Measurements from ENCODE around the gene EGF.

DNA sequence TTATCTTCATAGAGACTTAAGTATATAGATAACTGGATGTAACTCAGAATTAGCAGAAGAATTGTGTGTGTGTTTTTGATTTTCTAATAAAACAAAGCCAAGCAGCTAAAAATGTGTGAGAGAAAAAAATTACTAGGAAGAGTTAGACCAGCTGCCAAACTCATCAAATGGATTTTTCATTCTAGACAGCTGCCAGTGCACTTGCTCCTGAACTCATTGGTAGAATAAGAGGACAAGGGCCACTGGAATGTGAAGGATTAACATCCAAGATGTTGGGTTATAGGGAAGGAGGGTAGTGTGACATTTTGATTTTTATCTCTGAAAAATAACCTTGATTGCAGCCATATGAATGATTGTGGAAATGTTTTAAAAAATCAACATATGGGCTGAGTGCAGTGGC is 49.7 kb downstream of the EGF start:
- TF ChIP-seq, protein P1, sequence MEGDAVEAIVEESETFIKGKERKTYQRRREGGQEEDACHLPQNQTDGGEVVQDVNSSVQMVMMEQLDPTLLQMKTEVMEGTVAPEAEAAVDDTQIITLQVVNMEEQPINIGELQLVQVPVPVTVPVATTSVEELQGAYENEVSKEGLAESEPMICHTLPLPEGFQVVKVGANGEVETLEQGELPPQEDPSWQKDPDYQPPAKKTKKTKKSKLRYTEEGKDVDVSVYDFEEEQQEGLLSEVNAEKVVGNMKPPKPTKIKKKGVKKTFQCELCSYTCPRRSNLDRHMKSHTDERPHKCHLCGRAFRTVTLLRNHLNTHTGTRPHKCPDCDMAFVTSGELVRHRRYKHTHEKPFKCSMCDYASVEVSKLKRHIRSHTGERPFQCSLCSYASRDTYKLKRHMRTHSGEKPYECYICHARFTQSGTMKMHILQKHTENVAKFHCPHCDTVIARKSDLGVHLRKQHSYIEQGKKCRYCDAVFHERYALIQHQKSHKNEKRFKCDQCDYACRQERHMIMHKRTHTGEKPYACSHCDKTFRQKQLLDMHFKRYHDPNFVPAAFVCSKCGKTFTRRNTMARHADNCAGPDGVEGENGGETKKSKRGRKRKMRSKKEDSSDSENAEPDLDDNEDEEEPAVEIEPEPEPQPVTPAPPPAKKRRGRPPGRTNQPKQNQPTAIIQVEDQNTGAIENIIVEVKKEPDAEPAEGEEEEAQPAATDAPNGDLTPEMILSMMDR (tag by site-specific recombination; IDR thresholded peaks at IDR 0.05) = no peak
- no peak for TF ChIP-seq ZNF37A (tag by site-specific recombination; IDR thresholded peaks at IDR 0.05)
- TF ChIP-seq BCL11A (tag by site-specific recombination; IDR thresholded peaks at IDR 0.05; ENCODE audit: low read depth) = no peak
- TF ChIP-seq KLF7 (tag by site-specific recombination; IDR thresholded peaks at IDR 0.05; ENCODE audit: borderline replicate concordance) = no peak
- TF ChIP-seq, protein P2, sequence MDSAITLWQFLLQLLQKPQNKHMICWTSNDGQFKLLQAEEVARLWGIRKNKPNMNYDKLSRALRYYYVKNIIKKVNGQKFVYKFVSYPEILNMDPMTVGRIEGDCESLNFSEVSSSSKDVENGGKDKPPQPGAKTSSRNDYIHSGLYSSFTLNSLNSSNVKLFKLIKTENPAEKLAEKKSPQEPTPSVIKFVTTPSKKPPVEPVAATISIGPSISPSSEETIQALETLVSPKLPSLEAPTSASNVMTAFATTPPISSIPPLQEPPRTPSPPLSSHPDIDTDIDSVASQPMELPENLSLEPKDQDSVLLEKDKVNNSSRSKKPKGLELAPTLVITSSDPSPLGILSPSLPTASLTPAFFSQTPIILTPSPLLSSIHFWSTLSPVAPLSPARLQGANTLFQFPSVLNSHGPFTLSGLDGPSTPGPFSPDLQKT (IDR thresholded peaks at IDR 0.05; ENCODE audit: borderline replicate concordance, low read depth, low read length) = no peak
- TF ChIP-seq ZNF501 (tag by site-specific recombination; IDR thresholded peaks at IDR 0.05) = no peak
